SH-SY5Y (cell line): ENCODE measurements around the gene EIF4A3.

Experiments used
- GATA2 ChIP-seq: IDR thresholded peaks from 2 replicates; pipeline ENCODE4 v1.6.1; 2011; ENCODE audit warnings: mild to moderate bottlenecking, low read depth, low read length
- GATA3 ChIP-seq: IDR thresholded peaks from 2 replicates; pipeline ENCODE4 v1.6.1; 2011; ENCODE audit warnings: low read depth, mild to moderate bottlenecking, low read length, moderate library complexity

DNA sequence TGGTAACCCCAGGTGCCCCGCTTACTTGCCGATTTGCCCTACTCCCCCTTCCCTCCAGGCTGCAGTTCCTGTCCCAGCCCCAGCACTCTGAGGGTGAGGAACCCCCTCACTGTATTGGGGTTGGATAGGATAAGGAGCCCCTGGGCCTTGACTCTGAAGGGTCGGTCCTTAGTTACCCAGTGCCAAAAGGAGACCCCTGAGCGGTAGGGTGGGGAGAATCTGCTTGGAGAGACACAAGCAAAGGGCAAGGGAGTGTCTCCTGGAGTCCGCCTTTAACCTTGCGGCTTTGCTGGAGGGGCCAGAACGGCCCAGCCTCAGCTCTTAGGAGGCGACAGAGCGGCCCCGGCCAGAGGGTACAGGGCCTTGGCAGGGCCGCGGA lies 35.9 kb upstream of the EIF4A3 start:
- TF ChIP-seq GATA2, result no peak
- TF ChIP-seq GATA3, result no peak
